Breast epithelium (tissue), 3 donors: ENCODE measurements around the gene FSTL5.

Experiments used
- POLR2A ChIP-seq: fragments of 450-650 bp; IDR thresholded peaks from one replicate; pipeline ENCODE4 v1.6.1; 2016; ENCODE audit warnings: antibody characterized with exemption, mild to moderate bottlenecking, moderate library complexity
- POLR2AphosphoS5 ChIP-seq, 3 donors: sonication (generic); formaldehyde crosslinking; IDR thresholded peaks; one replicate each; pipeline ENCODE4 v1.6.1; 2017; ENCODE audit warnings: antibody characterized with exemption in 3 of 3
- TF ChIP-seq, protein P1 (sequence below), 3 donors: fragments of 450-650 bp; IDR thresholded peaks; one replicate each; pipeline ENCODE4 v1.5.1; 2016 to 2017; ENCODE audit warnings: antibody characterized with exemption in 3 of 3, mild to moderate bottlenecking in 3 of 3, moderate library complexity in 3 of 3

GRCh38 chr4:161856711-161857326 is 307.0 kb downstream of the FSTL5 start:
- TF ChIP-seq, protein P1, sequence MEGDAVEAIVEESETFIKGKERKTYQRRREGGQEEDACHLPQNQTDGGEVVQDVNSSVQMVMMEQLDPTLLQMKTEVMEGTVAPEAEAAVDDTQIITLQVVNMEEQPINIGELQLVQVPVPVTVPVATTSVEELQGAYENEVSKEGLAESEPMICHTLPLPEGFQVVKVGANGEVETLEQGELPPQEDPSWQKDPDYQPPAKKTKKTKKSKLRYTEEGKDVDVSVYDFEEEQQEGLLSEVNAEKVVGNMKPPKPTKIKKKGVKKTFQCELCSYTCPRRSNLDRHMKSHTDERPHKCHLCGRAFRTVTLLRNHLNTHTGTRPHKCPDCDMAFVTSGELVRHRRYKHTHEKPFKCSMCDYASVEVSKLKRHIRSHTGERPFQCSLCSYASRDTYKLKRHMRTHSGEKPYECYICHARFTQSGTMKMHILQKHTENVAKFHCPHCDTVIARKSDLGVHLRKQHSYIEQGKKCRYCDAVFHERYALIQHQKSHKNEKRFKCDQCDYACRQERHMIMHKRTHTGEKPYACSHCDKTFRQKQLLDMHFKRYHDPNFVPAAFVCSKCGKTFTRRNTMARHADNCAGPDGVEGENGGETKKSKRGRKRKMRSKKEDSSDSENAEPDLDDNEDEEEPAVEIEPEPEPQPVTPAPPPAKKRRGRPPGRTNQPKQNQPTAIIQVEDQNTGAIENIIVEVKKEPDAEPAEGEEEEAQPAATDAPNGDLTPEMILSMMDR (IDR thresholded peaks at IDR 0.05), result no peak
- TF ChIP-seq POLR2A (no peak), POLR2AphosphoS5 (IDR thresholded peaks at IDR 0.05) (no peak)
